IMR-90 (cell line): ENCODE measurements around the gene CDK6.
"Not testable (repeated sequence)": the region's sequence is repeated elsewhere in the genome, so short reads cannot be mapped to it uniquely, and the experiment has no call there.

Experiments used
- BHLHE40 ChIP-seq: fragments of 150-350 bp; IDR thresholded peaks from 2 replicates; pipeline ENCODE4 v1.6.1; 2016; ENCODE audit warnings: mild to moderate bottlenecking, low read depth, low read length
- CTCF ChIP-seq: conservative IDR thresholded peaks from 2 replicates; pipeline ENCODE4 v1.5.1; 2012; ENCODE audit warnings: mild to moderate bottlenecking, low read depth, low read length, improper control_type of control experiment
- POLR2A ChIP-seq: IDR thresholded peaks from 2 replicates; pipeline ENCODE4 v1.6.1; 2012; ENCODE audit warnings: mild to moderate bottlenecking, low read depth, low read length
- RFX5 ChIP-seq: IDR thresholded peaks from 2 replicates; pipeline ENCODE4 v1.8.0; 2012; ENCODE audit warnings: low read depth, mild to moderate bottlenecking, low read length, moderate library complexity

- TF ChIP-seq CTCF, BHLHE40, POLR2A, RFX5: not testable (repeated sequence)
Measured at GRCh38 chr7:92744180-92744579, 92.2 kb downstream of the CDK6 start.
